ENCODE measurements around the gene EFNA5.
A peak's percentile ranks its signal among the peaks of the same experiment; 100 is the strongest.

EFNA5 gene

GRCh38 chr5:107400328-107400727, 270.4 kb downstream of the EFNA5 start:
- DNase-seq (ENCODE audit: low read depth in 2 of 2) = no peak
- TF ChIP-seq CTCF (IDR thresholded peaks at IDR 0.05; ENCODE audit: low read depth, low read length) = no peak
- H3K4me3 ChIP-seq (replicated peaks in 1 of 2; ENCODE audit: low read depth in 2 of 2, low read length in 2 of 2) = no peak overlapping the region

- no peak overlapping the region for H3K4me3 ChIP-seq (replicated peaks in 1 of 2; ENCODE audit: low read depth in 2 of 2, low read length in 2 of 2)
- DNase-seq (ENCODE audit: low read depth in 2 of 2) = no peak
- no peak for TF ChIP-seq CTCF (IDR thresholded peaks at IDR 0.05; ENCODE audit: low read depth, low read length)
Observed at GRCh38 chr5:107398703-107399102, 272.0 kb downstream of the EFNA5 start.

GRCh38 chr5:107396351-107396690, 274.4 kb downstream of the EFNA5 start:
- no peak for DNase-seq (ENCODE audit: low read depth in 2 of 2)
- TF ChIP-seq CTCF (IDR thresholded peaks at IDR 0.05; ENCODE audit: low read depth, low read length) = no peak
- H3K4me3 ChIP-seq (replicated peaks in 1 of 2; ENCODE audit: low read depth in 2 of 2, low read length in 2 of 2) = no peak overlapping the region

DNA sequence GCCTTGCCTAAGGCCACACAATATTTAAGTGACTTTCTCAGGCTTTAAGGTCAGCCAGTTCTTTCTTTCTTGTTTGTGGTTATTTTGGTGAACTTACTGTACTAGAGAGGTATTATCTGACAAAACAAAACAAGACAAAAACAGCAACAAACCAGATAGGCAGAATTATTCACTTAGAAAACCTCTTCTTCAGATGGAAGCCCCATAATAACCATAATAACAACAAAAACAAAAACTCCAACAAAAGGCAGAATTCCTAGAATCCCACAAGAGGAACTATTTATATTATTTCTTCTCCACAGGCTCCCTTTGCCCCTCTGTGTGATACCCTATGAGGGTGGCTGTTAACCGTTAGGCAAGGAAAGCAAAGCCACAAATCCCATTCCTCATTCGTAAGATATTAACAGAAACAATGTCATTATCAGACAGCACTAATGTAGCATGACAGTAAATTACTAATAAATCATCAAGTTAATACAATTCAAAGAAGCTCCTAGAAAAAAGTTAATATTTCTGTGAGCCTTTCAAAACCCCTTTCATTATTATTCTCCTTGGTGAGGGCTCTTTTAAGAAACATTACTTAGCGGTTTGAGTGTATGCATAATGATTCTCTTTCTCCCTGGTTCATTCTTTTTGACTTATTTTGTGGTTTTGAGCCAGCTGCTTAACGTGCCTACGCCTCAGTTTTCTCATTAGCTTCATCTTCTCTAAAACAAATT, 274.9 kb downstream of the EFNA5 start:
- TF ChIP-seq CTCF (IDR thresholded peaks at IDR 0.05; ENCODE audit: low read depth, low read length) = no peak
- DNase-seq (ENCODE audit: low read depth in 2 of 2) = no peak
- no peak overlapping the region for H3K4me3 ChIP-seq (replicated peaks in 1 of 2; ENCODE audit: low read depth in 2 of 2, low read length in 2 of 2)

DNA sequence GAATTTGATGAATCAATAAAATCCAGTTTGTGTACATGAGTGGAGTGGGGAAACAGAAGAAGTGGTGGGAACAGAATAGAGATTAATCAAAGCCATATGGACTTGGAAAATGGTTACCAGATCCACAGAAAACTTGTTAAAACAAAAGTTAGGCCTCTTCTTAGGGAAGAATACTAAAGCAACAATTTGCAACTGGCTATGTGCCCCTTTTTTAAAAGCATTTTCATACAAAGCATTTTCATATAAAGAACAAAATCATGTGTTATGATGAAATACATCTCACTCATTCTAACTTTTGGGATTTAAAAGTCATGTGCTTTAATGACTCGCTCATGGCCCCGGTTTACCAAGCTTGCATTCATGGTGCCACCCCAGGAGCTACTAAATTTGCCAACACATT, 276.9 kb downstream of the EFNA5 start:
- no peak for DNase-seq (ENCODE audit: low read depth in 2 of 2)
- H3K4me3 ChIP-seq (replicated peaks in 1 of 2; ENCODE audit: low read depth in 2 of 2, low read length in 2 of 2) = no peak overlapping the region
- TF ChIP-seq CTCF (IDR thresholded peaks at IDR 0.05; ENCODE audit: low read depth, low read length) = no peak

- no peak overlapping the region for H3K4me3 ChIP-seq (replicated peaks in 1 of 2; ENCODE audit: low read depth in 2 of 2, low read length in 2 of 2)
- DNase-seq (ENCODE audit: low read depth in 2 of 2) = no peak
- no peak for TF ChIP-seq CTCF (IDR thresholded peaks at IDR 0.05; ENCODE audit: low read depth, low read length)
Observed at GRCh38 chr5:107391787-107392186, 278.9 kb downstream of the EFNA5 start.

- H3K4me3 ChIP-seq (replicated peaks in 1 of 2; ENCODE audit: low read depth in 2 of 2, low read length in 2 of 2) = no peak overlapping the region
- DNase-seq (ENCODE audit: low read depth in 2 of 2) = peak in 1 of 2 donors; percentile 22
Observed at GRCh38 chr5:107389775-107390148, 281.0 kb downstream of the EFNA5 start.

More at GRCh38 chr5:107389775-107390148, 281.0 kb downstream of the EFNA5 start:
- TF ChIP-seq CTCF (IDR thresholded peaks at IDR 0.05; ENCODE audit: low read depth, low read length) = no peak
